ENCODE results near the gene ACBD6. TPM values are rescaled to one million over a fixed set of nuclear protein-coding genes. Genes with fewer than 3 reads are reported as not detected.

Gene ACBD6
- total RNA-seq, 1 donor from 2014 or later: 80.5 TPM

DNA sequence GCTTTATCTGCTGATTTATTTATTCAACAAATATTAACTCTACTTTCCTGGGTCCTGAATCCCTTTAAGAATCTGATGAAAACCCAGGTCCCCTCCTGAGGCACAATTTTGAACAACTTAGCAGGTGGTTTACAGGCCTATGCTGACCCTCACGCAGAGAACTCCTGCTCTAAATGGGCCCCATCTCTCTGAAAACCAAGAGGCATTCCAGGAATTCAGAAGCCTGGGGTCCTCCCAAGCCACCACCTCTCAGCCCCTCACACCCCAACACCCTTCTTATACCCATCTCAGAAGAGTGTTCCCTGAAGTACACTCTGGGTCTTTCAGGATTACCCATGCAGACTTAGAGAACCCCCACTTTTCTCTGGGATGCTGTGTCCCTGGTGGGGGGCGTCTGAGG is 237.8 kb downstream of the ACBD6 start:
- no peaks in the 10 kb centered on the region for H3K9me3 Mint-ChIP-seq
- H3K4me3 Mint-ChIP-seq: no peak overlapping the region
- H3K4me1 Mint-ChIP-seq: peaks cover 27% of the 10 kb centered on the region
- H3K36me3 Mint-ChIP-seq: no peaks in the 10 kb centered on the region
- DNase-seq (ENCODE audit: low spot score in 2 of 2, unreplicated experiment in 2 of 2): no peak
- H3K27me3 Mint-ChIP-seq (ENCODE audit: low read depth): peaks cover 16% of the 10 kb centered on the region
- TF ChIP-seq, protein P1, sequence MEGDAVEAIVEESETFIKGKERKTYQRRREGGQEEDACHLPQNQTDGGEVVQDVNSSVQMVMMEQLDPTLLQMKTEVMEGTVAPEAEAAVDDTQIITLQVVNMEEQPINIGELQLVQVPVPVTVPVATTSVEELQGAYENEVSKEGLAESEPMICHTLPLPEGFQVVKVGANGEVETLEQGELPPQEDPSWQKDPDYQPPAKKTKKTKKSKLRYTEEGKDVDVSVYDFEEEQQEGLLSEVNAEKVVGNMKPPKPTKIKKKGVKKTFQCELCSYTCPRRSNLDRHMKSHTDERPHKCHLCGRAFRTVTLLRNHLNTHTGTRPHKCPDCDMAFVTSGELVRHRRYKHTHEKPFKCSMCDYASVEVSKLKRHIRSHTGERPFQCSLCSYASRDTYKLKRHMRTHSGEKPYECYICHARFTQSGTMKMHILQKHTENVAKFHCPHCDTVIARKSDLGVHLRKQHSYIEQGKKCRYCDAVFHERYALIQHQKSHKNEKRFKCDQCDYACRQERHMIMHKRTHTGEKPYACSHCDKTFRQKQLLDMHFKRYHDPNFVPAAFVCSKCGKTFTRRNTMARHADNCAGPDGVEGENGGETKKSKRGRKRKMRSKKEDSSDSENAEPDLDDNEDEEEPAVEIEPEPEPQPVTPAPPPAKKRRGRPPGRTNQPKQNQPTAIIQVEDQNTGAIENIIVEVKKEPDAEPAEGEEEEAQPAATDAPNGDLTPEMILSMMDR (IDR thresholded peaks at IDR 0.05; ENCODE audit: unreplicated experiment): no peak
- no peak overlapping the region for H3K27ac Mint-ChIP-seq

DNA sequence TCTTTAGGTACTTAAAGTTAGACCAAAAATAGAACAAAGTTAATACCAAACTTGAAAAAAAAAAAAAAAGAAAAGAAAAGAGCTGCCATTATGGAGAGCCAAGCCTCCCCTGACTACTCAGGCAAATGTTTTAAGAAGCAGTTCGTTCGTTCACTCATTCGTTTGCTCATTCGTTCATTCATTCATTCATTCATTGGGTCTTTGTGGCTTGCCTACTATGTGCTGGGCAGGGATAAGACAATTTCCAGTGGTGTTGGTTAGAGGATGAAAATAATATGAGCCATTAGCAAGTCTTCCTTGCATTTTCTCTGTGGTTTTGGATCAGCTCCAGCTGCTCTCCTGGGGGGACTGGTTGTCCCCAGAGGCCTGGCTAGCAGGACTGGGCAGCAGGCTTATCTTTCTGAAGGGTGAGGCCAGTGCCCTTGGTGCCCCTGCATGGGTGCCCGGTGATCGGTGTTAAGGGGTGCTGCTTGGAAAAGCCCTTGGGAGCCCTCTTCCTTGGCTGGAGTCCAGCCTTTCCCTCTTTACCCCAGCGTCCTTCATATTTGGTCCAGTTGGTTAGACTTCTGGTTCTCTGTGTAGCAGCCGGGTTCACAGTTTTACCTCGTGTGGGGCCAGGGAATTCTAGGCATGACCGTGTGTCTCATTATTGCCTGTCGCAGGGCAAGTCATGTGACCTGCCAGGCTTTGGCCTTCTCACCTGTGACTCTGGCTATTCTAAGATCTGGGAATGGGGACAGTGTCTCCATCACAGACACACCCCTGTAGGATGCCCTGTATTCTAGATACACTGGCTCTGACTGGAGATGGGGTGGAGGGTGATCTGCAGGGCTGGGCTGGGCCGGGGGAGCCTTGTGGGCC is 239.5 kb downstream of the ACBD6 start:
- no peaks in the 10 kb centered on the region for H3K36me3 Mint-ChIP-seq
- H3K4me3 Mint-ChIP-seq: no peak overlapping the region
- H3K9me3 Mint-ChIP-seq: no peaks in the 10 kb centered on the region
- H3K27me3 Mint-ChIP-seq (ENCODE audit: low read depth): peaks cover 29% of the 10 kb centered on the region
- H3K27ac Mint-ChIP-seq: no peak overlapping the region
- peaks cover 27% of the 10 kb centered on the region for H3K4me1 Mint-ChIP-seq
- no peak for DNase-seq (ENCODE audit: low spot score in 2 of 2, unreplicated experiment in 2 of 2)
- TF ChIP-seq, protein P1 (IDR thresholded peaks at IDR 0.05; ENCODE audit: unreplicated experiment): no peak

DNA sequence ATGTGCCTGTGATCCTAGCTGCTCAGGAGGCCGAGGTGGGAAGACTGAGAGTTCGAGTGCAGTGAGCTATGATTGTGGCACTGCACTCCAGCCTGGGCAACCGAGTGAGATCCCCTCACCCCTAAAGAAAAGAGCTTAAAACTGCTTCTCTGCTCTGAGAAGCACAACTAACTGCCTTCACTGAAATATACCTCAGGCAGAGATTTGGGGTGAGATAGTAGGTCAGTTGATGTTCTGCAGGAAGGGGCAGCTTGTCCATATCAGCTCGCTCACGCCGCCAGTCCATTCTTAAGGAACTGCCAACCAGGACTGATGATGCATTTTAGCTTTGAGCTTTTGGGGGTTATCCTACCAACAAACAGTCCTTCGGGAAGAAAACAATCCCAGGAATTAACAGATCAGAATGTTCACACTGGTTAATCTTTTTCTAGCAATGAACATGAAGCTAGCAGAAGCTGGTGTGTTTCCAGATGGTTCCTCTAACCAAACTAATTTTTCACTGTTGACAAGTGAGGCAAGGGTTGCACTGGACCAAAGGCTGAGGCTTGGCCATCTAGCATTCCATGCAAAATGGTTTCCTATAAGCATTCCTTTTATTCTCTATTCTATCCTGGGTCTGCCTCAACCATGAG is 240.7 kb downstream of the ACBD6 start:
- DNase-seq (ENCODE audit: low spot score in 2 of 2, unreplicated experiment in 2 of 2): no peak
- Mint-ChIP-seq H3K9me3 (no peaks in the 10 kb centered on the region), H3K27me3 (ENCODE audit: low read depth) (peaks cover 38% of the 10 kb centered on the region), H3K27ac (no peak overlapping the region), H3K4me1 (peaks cover 27% of the 10 kb centered on the region), H3K36me3 (no peaks in the 10 kb centered on the region), H3K4me3 (no peak overlapping the region)
- TF ChIP-seq, protein P1 (IDR thresholded peaks at IDR 0.05; ENCODE audit: unreplicated experiment): no peak

GRCh38 chr1:180261030-180261429 is 241.3 kb downstream of the ACBD6 start:
- no peak for DNase-seq (ENCODE audit: low spot score in 2 of 2, unreplicated experiment in 2 of 2)
- Mint-ChIP-seq H3K27me3 (ENCODE audit: low read depth) (peaks cover 43% of the 10 kb centered on the region), H3K9me3 (no peaks in the 10 kb centered on the region), H3K27ac (no peak overlapping the region), H3K36me3 (no peaks in the 10 kb centered on the region), H3K4me3 (no peak overlapping the region), H3K4me1 (peaks cover 27% of the 10 kb centered on the region)
- TF ChIP-seq, protein P1 (IDR thresholded peaks at IDR 0.05; ENCODE audit: unreplicated experiment): no peak

GRCh38 chr1:180260541-180260940 is 241.8 kb downstream of the ACBD6 start:
- TF ChIP-seq, protein P1 (IDR thresholded peaks at IDR 0.05; ENCODE audit: unreplicated experiment): no peak
- Mint-ChIP-seq H3K27me3 (ENCODE audit: low read depth) (peaks cover 48% of the 10 kb centered on the region), H3K4me1 (peaks cover 26% of the 10 kb centered on the region), H3K36me3 (no peaks in the 10 kb centered on the region), H3K27ac (no peak overlapping the region), H3K4me3 (no peak overlapping the region), H3K9me3 (no peaks in the 10 kb centered on the region)
- DNase-seq (ENCODE audit: low spot score in 2 of 2, unreplicated experiment in 2 of 2): no peak
